ENCODE data around the gene MYCN. TPM values are rescaled to one million over a fixed set of nuclear protein-coding genes. Genes with fewer than 3 reads are reported as not detected.

MYCN gene
- polyA plus RNA-seq, 1 of the 3 experiments (the other 2 are of a cell fraction), result 0.03 TPM

GRCh38 chr2:15979051-15979758 lies 38.9 kb downstream of the MYCN start:
- H4K20me1 ChIP-seq (ENCODE audit: insufficient read depth), result no peaks in the 10 kb centered on the region
- POLR2A ChIA-PET, result no interaction called here
- H3K9me3 ChIP-seq, result no peaks in the 10 kb centered on the region; the same call in 1 of the 2 replicates
- no peak overlapping the region for H2AFZ ChIP-seq (ENCODE audit: low read depth)
- no peak overlapping the region for H3K4me3 ChIP-seq (ENCODE audit: low read depth in 2 of 2, low read length in 1 of 2)
- no peaks in the 10 kb centered on the region for H3K36me3 ChIP-seq (replicated peaks in 1 of 2; ENCODE audit: control insufficient read depth in 1 of 2, insufficient read depth in 2 of 2, low read length in 1 of 2)
- no peaks in the 10 kb centered on the region for H3F3A ChIP-seq (replicated peaks; ENCODE audit: insufficient read depth)
- no peaks in the 10 kb centered on the region for H3K79me2 ChIP-seq (ENCODE audit: insufficient read depth)
- no peak overlapping the region for H3K9ac ChIP-seq
- no peak overlapping the region for H3K4me2 ChIP-seq
- no peaks in the 10 kb centered on the region for H3K27me3 ChIP-seq (ENCODE audit: insufficient read depth)
- CTCF ChIA-PET, result interaction anchor here (2.8 kb wide), 1 partner anchor 15 kb away, joined by 11 read pairs; no protein-coding TSS in a partner anchor
- TF ChIP-seq PBX3 (IDR thresholded peaks at IDR 0.05) (no peak), MEF2A (IDR thresholded peaks at IDR 0.05; ENCODE audit: borderline replicate concordance, low read depth) (no peak), EZH2phosphoT487 (IDR thresholded peaks at IDR 0.05; ENCODE audit: borderline replicate concordance, low read depth) (no peak), FOXJ3 (CRISPR knock-in tag; IDR thresholded peaks at IDR 0.05) (no peak), TAF1 (IDR thresholded peaks at IDR 0.05; ENCODE audit: borderline replicate concordance, low read depth, low read length) (no peak), NFIC (IDR thresholded peaks at IDR 0.05; ENCODE audit: borderline replicate concordance) (no peak), FOXM1 (IDR thresholded peaks at IDR 0.05; ENCODE audit: low read depth) (no peak), YY1 (IDR thresholded peaks at IDR 0.05; ENCODE audit: low read depth) (no peak), JUND (IDR thresholded peaks at IDR 0.05) (no peak), SMC3 (IDR thresholded peaks at IDR 0.05; ENCODE audit: low read depth, low read length) (no peak), EP300 (IDR thresholded peaks at IDR 0.05; ENCODE audit: borderline replicate concordance in 1 of 2, low read depth in 1 of 2, low read length in 1 of 2) (no peak)
- TF ChIP-seq, protein P1, sequence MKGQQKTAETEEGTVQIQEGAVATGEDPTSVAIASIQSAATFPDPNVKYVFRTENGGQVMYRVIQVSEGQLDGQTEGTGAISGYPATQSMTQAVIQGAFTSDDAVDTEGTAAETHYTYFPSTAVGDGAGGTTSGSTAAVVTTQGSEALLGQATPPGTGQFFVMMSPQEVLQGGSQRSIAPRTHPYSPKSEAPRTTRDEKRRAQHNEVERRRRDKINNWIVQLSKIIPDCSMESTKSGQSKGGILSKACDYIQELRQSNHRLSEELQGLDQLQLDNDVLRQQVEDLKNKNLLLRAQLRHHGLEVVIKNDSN (IDR thresholded peaks at IDR 0.05; ENCODE audit: borderline replicate concordance, low read depth), result no peak
- DNase-seq, result no peak
- H3K9me2 ChIP-seq, result no peaks in the 10 kb centered on the region
- H3K4me1 ChIP-seq (ENCODE audit: control insufficient read depth in 1 of 2, insufficient read depth in 2 of 2, low read depth in 1 of 2, low read length in 1 of 2), result peaks cover 0 to 16% of the 10 kb centered on the region in 2 experiments; a peak in 1 of 4 replicates
- no peak overlapping the region for H3K27ac ChIP-seq (ENCODE audit: low read depth in 2 of 2, low read length in 1 of 2)
- 21% methylated on average over 9 of the region's 9 CpGs for WGBS (ENCODE audit: low lambda C conversion rate)

- H3K79me2 ChIP-seq (ENCODE audit: insufficient read depth), result no peaks in the 10 kb centered on the region
- ChIA-PET POLR2A (no interaction called here), CTCF (interaction anchor here (2.8 kb wide), 1 partner anchor 16 kb away, joined by 11 read pairs; no protein-coding TSS in a partner anchor)
- no peaks in the 10 kb centered on the region for H4K20me1 ChIP-seq (ENCODE audit: insufficient read depth)
- H3K4me2 ChIP-seq, result no peak overlapping the region
- 48% methylated on average over 9 of the region's 9 CpGs for WGBS (ENCODE audit: low lambda C conversion rate)
- no peak overlapping the region for H3K9ac ChIP-seq
- no peak for DNase-seq
- H3K9me2 ChIP-seq, result no peaks in the 10 kb centered on the region
- H3K27ac ChIP-seq (ENCODE audit: low read depth in 2 of 2, low read length in 1 of 2), result no peak overlapping the region
- H3F3A ChIP-seq (replicated peaks; ENCODE audit: insufficient read depth), result no peaks in the 10 kb centered on the region
- H3K27me3 ChIP-seq (ENCODE audit: insufficient read depth), result no peaks in the 10 kb centered on the region
- H3K4me1 ChIP-seq (ENCODE audit: control insufficient read depth in 1 of 2, insufficient read depth in 2 of 2, low read depth in 1 of 2, low read length in 1 of 2), result peaks cover 0 to 24% of the 10 kb centered on the region in 2 experiments; a peak in 1 of 4 replicates
- no peak overlapping the region for H3K4me3 ChIP-seq (ENCODE audit: low read depth in 2 of 2, low read length in 1 of 2)
- H3K36me3 ChIP-seq (replicated peaks in 1 of 2; ENCODE audit: control insufficient read depth in 1 of 2, insufficient read depth in 2 of 2, low read length in 1 of 2), result no peaks in the 10 kb centered on the region
- no peak for TF ChIP-seq PBX3 (IDR thresholded peaks at IDR 0.05)
- no peak for TF ChIP-seq GATA2 (CRISPR knock-in tag; IDR thresholded peaks at IDR 0.05)
- no peak for TF ChIP-seq IRF3 (IDR thresholded peaks at IDR 0.05; ENCODE audit: low read depth, low read length)
- TF ChIP-seq, protein P2, sequence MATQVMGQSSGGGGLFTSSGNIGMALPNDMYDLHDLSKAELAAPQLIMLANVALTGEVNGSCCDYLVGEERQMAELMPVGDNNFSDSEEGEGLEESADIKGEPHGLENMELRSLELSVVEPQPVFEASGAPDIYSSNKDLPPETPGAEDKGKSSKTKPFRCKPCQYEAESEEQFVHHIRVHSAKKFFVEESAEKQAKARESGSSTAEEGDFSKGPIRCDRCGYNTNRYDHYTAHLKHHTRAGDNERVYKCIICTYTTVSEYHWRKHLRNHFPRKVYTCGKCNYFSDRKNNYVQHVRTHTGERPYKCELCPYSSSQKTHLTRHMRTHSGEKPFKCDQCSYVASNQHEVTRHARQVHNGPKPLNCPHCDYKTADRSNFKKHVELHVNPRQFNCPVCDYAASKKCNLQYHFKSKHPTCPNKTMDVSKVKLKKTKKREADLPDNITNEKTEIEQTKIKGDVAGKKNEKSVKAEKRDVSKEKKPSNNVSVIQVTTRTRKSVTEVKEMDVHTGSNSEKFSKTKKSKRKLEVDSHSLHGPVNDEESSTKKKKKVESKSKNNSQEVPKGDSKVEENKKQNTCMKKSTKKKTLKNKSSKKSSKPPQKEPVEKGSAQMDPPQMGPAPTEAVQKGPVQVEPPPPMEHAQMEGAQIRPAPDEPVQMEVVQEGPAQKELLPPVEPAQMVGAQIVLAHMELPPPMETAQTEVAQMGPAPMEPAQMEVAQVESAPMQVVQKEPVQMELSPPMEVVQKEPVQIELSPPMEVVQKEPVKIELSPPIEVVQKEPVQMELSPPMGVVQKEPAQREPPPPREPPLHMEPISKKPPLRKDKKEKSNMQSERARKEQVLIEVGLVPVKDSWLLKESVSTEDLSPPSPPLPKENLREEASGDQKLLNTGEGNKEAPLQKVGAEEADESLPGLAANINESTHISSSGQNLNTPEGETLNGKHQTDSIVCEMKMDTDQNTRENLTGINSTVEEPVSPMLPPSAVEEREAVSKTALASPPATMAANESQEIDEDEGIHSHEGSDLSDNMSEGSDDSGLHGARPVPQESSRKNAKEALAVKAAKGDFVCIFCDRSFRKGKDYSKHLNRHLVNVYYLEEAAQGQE (IDR thresholded peaks at IDR 0.05; ENCODE audit: low read depth, low read length), result no peak
- no peak for TF ChIP-seq POLR2AphosphoS5 (IDR thresholded peaks at IDR 0.05; ENCODE audit: low read depth, low read length)
- H2AFZ ChIP-seq (ENCODE audit: low read depth), result no peak overlapping the region
- H3K9me3 ChIP-seq, result no peaks in the 10 kb centered on the region
Observed at GRCh38 chr2:15979759-15980604, 39.6 kb downstream of the MYCN start.
